Brain pericyte (primary cell): ENCODE data around the gene TRNAU1AP.
"Not testable (repeated sequence)": the region's sequence is repeated elsewhere in the genome, so short reads cannot be mapped to it uniquely, and the experiment has no call there.

ENCODE experiments used
- DNase-seq: peaks from one replicate; pipeline ENCODE4 v3.0.0-alpha.2; 2012; ENCODE audit warnings: low read depth, low spot score

The TRNAU1AP gene

DNA sequence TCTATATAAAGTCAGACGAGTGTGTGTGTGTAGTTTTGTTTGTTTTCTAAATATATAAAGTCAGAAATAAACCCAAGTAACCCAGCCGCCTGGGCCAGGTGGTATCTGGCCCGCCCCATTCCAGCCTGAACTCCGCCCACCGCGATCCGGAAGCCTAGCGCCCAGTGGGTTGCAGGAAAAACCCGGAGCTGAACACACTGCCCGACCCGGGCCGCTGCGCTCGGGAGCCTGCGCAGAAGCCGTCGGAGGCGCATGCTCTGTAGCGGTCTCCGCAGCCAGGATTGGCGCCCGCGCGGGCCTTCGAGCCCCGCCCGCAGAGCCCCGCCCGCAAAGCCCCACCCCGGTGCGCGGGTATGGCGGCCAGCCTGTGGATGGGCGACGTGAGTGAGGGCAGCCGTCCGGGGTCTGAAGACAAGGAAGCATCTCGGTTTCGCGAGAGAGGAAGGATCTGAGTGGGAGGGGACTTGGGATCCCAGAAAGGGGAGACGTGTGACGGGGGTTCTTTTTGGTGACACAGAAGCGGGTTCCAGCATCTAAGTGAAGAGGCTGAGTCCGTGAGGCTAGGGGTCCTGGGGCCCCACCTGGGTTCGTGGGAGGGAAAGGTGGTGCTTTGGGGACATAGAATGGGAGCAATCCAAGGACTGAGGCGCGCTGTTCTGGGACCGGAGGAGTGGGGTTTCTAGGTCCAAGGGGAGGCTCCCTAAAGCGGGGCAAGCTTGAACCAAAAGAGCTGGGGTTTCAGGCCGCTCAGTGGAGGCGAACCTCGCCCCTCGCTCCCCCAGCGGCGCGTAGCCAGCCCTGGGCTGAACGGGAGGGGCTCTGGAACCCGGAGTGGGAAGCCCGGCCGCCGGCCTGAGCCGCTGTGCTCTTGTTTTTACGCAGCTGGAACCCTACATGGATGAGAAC is at the start of gene TRNAU1AP:
Gene TRNAU1AP (plus strand): TSS at position 328 of the 906 bp plus-strand sequence. CDS start 26 bp downstream, at position 354.
- DNase-seq = peak; percentile 78

DNA sequence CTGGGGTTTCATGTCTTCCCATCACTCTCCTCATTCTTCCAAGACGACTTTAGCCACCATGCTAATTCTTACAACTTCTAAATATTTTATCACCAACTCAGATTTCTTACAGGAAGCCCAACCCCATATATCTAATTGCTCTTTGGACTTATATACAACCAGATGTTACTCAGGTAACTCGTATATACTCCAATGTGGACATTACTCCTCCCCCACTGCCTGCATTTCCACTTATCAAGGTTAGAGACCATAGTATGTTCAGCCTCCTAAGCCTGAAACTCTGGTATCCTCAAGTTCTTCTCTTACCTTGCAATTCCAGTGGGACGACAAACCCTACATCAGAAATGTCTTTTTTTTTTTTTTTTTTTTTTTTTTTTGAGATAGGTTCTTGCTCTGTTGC is 49.8 kb upstream of the TRNAU1AP start:
- DNase-seq = no peak

DNA sequence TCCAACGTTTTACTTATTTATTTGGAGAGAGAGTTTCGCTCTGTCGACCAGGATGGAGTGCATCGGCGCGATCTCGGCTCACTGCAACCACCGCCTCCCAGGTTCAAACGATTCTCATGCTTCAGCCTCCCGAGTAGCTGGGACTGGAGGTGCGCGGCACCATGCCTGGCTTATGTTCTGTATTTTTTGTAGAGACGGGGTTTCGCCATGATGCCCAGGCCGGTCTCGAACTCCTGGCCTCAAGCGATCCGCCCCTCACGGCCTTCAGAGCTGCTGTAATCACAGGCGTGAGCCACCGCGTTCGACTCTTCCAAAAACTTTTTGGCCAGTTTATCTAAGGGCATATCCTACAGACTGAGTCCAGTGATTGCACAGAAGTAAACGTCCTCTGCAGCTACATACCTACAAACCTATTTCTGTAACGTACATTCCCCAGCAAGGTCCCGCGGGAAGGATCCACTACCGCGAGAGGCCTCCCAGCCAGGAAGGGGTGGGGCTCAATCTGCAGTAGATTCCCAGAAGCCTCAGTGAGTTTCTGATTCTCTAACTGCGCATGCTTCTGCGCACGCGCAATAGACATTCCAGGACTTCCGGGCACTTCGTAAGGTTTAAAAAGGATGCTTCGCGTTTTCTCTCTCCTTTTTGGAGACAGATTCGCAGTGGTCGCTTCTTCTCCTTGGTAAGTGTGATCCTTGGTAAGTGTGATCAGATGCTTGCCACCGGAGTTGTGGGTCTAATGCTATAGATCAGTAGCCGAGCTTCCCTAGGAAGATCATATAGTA is 47.3 kb upstream of the TRNAU1AP start, which contains the start of gene RCC1:
Gene RCC1 (plus strand): TSS at position 638 of the 782 bp plus-strand sequence. CDS start 23,824 bp downstream, outside the sequence.
- DNase-seq = peak; percentile 95

DNA sequence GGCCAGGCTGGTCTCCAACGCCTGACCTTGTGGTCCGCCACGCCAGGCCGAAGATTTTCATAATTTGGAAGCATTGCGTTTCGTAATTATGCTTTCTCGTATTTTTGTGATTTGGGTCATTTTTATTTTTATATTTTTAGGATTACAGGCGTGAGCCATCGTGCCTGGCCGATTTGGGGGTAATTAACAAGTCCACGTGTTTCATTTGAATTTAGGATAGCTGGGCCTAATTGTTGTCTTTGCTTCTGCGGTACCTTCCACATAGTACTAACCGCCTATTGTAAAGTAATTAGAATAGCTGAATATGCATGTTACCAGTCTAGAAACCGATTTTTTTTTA is 46.0 kb upstream of the TRNAU1AP start:
- DNase-seq = no peak

DNA sequence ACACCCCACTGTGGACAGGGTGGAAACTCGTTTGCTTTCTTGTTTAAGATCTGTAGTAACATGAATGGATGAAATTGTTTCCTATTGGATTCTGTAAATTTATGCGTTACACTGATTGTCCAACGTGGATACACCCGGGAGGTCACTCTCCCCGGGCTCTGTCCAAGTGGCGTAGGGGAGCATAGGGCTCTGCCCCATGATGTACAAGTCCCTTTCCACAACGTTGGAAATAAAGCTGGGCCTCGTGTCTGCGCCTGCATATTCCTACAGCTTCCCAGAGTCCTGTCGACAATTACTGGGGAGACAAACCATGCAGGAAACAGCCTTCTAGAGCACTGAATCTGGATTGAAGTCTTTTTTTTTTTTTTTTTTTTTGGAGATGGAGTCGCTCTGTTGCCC is 45.6 kb upstream of the TRNAU1AP start:
- no peak for DNase-seq

DNA sequence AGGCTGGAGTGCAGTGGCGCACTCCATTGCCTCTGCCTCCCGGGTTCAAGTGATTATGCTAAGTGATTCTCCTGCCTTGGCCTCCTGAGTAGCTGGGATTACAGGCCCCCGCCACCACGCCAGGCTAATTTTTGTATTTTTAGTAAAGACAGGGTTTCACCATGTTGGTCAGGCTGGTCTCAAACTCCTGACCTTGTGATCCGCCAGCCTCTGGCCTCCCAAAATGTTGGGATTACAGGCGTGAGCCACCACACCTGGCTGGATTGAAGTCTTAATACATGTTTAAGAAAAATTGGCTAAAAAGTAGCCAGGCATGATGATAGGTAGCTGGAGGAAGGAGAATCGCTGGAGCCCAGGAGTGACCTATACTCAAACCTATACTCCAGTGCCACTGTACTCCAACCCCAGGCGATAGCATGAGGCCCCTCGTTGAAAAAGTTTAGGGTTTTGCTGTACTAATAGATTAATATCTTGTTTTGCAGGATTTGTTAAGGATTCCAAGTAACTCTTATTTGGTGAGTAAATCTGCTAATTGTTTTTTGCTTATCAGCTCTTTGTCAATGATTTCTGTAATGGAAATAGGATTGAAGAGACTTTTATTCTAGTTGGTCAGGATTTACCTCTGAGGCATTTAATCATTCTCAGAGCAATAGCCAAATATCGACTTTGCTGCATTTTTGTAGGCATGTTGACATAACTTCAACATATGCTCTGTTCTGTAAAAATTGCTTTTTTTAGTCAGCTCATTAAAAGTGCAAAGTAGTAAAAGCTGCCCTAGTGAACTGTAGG is 45.0 kb upstream of the TRNAU1AP start:
- DNase-seq = no peak

DNA sequence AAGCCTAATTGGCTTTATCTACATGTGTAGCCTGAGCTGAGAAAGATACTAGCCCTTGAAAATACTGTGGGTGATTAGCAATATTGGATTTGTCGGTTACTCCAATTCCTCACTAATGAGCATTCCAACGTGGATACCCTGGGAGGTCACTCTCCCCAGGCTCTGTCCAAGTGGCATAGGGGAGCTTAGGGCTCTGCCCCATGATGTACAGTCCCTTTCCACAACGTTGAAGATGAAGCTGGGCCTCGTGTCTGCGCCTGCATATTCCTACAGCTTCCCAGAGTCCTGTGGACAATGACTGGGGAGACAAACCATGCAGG is 44.5 kb upstream of the TRNAU1AP start:
- no peak for DNase-seq

DNA sequence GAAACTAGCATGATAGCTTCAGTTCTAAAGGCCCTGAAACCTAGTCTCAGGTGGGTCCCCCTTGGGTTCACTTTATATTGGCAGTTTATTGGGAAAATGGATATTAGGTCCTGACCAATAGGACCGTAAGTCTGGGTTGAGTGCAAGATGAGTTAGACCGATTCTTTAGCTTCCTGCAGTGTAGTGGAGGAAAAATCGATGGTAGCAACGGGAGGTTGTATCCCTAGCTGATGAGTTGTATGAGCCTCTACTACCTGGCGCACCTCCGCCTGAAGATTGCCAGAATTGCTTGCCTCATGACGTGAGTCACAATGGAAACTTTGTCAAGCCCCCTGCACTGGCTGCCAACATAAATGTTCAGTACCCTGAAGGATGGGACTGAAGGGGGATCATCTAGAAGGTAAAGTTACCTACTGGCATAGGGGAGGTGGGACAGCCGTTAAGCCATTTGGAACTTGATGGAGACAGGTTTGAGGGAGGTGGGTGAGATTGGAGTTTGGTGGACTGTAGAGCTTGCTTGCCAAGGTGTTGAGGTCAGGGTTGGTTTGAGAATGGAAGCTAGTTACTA is 43.1 kb upstream of the TRNAU1AP start:
- DNase-seq = no peak

DNA sequence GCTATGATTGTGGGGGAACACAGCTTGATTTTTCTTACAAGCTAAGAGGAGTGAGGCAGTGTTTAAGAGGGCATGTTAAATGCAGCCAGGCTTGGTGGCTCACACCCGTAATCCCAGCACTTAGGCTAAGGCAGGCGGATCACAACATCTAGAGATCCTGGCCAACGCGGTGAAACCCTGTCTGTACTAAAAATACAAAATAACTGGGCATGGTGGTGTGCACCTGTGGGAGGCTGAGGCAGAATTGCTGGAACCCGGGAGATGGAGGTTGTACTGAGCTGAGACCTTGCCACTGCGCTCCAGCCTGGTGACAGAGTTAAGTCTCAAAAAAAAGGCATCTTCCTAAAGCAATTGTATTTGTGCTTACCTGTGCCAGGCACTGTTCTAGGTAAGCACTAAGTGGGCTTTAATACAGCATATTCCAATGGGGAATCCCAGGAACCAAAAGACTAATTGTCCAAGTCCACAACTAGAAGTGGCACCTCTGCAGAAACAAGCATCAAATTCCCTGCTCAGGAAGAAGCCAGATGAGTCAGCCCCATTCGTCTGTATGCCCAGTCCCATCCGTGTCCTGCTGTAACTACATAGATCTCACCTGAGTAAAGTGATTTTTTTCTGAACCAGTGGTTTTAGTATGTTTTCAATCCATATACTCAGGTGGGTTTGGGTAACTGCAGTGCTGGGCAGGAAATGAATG is 42.5 kb upstream of the TRNAU1AP start:
- no peak for DNase-seq

DNA sequence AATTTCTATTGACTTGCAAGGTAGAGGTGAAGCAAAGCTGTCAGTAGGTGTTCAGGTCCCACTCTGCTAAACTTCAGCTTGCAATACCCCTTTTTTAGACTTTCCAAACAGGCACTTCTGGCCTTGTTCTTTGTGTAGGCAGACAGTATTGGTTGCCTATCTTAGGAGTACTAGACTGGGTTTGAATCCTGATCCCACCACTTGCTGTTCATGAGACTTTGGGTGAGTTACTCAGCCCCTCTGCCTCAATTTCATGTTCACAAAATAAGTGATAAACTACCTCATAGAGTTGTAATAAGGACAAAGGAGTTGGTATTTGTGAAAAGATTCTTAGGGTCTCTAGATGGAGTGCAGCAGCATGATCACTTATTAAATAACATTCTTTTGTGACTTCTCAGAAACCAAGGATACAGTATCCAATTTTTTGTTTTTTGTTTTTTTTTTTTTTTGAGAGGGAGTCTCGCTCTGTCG is 41.9 kb upstream of the TRNAU1AP start:
- no peak for DNase-seq

DNA sequence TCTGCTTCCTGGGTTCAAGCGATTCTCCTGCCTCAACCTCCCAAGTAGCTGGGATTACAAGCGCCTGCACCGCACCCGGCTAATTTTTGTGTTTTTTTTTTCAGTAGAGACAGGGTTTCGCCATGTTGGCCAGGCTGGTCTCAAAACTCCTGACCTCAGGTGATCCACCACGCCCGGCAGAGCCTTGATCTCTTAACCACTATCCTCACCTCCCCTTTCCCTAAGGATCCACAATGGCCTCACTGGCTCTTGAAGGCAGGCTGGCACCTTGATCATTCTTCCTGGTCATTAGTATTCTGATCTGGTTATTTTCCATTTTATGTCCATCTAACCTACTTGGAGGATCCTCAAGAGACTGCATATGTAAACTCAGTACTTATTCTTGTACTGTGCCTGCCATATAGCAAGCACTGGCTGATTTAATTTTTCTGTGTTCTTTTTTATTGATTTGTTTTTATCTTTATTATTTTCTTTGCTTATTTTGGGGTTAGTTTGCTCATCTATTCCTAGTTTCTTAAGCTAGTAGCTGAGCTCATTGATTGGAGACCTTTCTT is 40.8 kb upstream of the TRNAU1AP start:
- no peak for DNase-seq

DNA sequence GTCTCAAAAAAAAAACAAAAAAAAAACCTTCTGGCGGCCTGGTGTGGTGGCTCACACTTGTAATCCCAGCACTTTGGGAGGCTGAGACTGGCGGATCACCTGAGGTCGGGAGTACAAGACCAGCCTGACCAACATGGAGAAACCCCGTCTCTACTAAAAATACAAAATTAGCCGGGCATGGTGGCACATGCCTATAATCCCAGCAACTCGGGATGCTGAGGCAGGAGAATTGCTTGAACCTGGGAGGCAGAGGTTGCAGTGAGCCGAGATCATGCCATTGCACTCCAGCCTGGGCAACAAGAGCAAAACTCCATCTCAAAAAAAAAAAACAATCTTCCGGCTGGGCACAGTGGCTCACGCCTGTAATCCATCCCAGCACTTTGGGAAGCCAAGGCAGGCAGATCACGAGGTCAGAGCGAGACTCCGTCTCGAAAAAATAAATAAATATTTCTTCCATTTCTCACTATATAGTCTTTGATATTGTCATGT is 38.4 kb upstream of the TRNAU1AP start:
- DNase-seq = not testable (repeated sequence)

DNA sequence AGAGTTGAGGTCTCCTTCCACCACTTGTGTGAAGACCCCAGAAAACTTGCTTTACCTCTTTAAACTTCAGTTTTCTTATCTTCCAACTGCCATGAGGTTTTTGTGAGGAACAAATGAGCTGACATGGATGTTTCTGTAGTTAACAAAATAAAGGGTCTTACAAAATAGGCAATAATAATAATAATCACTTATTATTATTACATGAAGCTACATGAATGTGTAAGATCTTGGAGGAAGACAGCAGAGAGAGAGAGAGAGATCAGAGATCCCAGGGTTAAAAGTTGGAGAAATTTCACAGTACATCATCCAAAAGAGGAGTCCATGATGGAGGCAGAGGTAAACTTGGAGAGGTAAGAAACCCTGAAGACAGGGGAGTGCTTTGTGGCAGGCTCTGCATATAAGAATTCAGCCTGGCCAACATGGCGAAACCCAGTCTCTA is 36.3 kb upstream of the TRNAU1AP start:
- no peak for DNase-seq

DNA sequence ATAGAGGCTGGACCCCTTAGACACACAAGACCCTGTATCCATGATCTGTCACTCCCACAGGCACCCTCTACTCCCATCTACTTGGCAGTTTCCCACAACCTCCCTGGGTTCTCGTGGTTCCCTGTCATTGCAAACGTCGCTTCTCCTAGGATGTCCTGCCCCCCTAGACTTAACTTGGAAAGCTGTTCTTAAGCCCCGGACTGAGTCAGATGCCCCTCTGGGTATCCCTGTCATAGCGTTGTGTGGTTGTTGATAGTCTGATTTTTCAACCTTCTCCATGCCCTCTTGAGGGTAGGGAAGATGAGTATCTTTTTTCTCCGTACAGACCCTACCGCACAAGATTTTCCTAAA is 35.3 kb upstream of the TRNAU1AP start:
- DNase-seq = no peak

DNA sequence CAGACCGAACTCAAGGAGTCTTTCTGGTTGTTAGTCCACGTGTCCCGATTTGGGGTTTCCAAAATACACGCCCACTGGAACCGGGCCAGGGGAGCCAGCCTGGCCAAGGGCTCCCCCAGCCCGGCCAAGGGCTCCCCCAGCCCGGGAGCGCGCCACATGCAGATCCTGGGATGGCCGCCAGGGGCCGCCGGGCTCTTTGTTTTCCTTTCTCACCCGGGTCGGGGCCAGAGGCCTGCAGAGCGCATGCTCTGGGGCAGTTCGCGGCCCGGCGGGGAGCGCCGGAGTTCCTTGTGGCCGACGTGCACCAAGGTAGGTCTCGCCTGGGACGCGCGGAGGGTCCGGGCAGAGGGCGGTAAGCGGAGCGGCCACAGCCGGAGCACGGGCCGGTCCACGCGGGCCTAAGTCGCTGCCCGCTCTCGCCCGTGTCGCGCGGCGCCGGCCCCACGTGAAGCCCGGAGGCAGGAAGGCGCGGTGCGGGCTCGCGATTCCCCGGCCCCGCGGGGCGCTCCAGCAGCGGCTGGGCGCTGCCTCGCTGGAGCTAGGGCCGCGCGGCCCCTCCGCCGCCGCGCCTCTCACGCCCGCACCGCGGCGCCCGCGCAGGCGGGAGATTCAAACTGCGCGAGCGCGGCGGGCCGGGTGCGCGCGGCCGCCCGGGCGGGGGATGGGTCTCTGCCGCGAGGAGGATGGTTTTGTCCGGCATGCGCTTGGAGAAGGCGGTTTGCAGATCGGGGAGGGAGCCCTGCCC is 34.7 kb upstream of the TRNAU1AP start:
- peak; percentile 70 for DNase-seq

DNA sequence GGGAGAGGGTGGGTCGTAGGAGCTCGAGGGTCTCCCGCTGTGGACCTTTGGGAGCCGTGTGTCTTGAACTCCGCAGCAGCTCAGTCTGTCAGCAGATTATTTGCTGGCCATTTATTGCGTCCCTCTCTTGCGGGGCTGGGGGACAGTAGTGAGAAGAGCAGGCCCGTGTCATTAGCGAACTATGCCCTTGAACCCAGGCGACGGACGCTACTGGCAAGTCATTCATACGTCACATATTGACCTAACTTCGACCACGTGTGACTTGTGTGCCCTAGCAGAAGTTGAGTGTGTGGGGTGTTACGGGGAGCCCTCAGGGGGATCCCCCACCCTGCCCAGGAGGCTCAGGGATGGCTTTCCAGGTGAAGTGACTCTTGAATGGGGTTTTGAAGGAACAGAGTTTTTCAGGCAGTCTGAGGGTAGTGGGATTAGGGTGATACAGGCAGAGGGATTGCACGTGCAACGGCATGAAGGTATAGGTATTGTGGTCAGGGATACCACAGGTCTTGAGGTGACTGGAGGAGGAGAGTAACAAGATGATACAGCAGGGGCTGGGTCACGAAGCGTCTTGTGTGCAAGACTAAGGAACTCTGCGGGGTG is 34.0 kb upstream of the TRNAU1AP start:
- DNase-seq = no peak

DNA sequence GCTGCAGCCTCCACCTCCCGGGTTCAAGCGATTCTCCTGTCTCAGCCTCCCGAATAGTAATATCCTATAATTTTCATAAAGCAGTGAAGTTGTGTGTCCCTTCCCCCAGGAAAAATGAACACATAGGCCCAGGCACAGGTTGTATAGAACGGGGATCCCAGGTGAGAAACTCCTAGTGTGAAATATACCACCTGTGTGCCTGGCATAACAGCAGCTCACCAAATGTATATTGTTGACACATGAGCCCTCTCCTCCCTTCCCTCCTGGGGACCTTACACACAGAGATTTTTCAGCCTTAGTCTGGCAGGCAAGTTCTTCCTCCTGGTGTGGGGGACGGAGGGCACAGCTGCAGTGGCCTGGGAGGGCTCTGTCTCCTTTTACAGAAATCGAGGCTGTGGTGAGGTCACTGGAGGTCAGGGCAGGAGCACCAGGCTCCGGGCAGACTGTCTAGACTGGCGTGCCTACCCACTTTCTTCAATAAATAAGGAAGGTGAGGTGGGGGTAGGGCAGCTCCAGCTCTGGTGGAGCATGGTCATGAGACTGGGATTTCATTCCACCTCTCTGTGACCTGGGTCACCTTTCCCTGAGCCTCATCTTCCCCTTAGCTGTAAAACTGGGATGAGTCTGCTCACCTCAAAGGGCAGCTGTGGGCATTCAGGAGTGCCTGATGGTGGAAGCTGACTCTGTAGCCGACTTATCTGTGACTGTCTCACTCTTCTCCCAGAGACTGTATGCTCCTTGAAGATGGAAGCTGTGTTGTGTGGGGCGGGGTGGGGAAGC is 32.7 kb upstream of the TRNAU1AP start:
- no peak for DNase-seq

DNA sequence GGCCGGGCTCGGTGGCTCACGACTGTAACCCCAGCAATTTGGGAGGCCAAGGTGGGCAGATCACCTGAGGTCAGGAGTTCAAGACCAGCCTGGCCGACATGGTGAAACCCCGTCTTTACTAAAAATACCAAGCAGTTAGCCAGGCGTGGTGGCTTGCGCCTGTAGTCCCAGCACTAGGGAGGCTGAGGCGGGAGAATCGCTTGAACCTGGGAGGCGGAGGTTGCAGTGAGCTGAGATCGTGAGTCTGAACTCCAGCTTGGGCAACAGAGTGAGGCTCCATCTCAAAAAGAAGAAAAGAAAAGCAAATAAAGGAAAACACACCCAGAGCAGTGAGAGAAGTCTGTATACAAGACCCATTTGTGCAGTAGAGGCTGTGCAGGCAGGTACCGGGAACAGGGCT is 32.1 kb upstream of the TRNAU1AP start:
- DNase-seq = not testable (repeated sequence)
